Heart left ventricle (tissue), 16 donors: Measurements from ENCODE around the gene PVRIG. TPM values are rescaled to one million over a fixed set of nuclear protein-coding genes. Genes with fewer than 3 reads are reported as not detected.

Experiments
- ATAC-seq, 4 donors: fragments of 200-7000 bp; cut with Tn5 transposase; one replicate each; pipeline ENCODE4 v1.9.1; 2020 to 2022; ENCODE audit warnings: moderate library complexity in 4 of 4, mild to moderate bottlenecking in 3 of 4, moderate number of reproducible peaks in 1 of 4
- DNase-seq, 5 donors: peaks; one replicate each; pipeline ENCODE4 v3.0.0-alpha.2; 2020
- H3K27ac ChIP-seq, 12 donors: fragments of 200-600 bp; sonication (generic) in 4 of 12; one replicate each; pipeline versions ENCODE4 v1.5.0 to v1.8.0; 2016 to 2022; ENCODE audit warnings: mild to moderate bottlenecking in 2 of 12
- H3K27me3 ChIP-seq, 9 donors: fragments of 200-600 bp; sonication (generic) in 2 of 9; one replicate each; pipeline versions ENCODE4 v1.5.1 to v1.8.0; 2016 to 2022; ENCODE audit warnings: mild to moderate bottlenecking in 3 of 9
- H3K36me3 ChIP-seq, 9 donors: fragments of 200-600 bp; sonication (generic) in 2 of 9; one replicate each; pipeline versions ENCODE4 v1.5.0 to v1.8.0; 2018 to 2022; ENCODE audit warnings: mild to moderate bottlenecking in 2 of 9
- H3K4me1 ChIP-seq, 12 donors: fragments of 200-600 bp; sonication (generic) in 4 of 12; one replicate each; pipeline versions ENCODE4 v1.5.0 to v1.8.0; 2016 to 2022; ENCODE audit warnings: mild to moderate bottlenecking in 3 of 12
- H3K4me3 ChIP-seq, 12 donors: fragments of 200-600 bp; sonication (generic) in 4 of 12; one replicate each; pipeline versions ENCODE4 v1.5.0 to v1.8.0; 2017 to 2022; ENCODE audit warnings: mild to moderate bottlenecking in 9 of 12, moderate library complexity in 4 of 12
- H3K9me3 ChIP-seq, 12 donors: fragments of 200-600 bp; sonication (generic) in 4 of 12; one replicate each; pipeline versions ENCODE4 v1.5.0 to v1.8.0; 2016 to 2022; ENCODE audit warnings: mild to moderate bottlenecking in 1 of 12
- POLR2A ChIP-seq, 2 donors: fragments of 450-650 bp; IDR thresholded peaks; one replicate each; pipeline ENCODE4 v1.6.1; 2017; ENCODE audit warnings: antibody characterized with exemption in 2 of 2, mild to moderate bottlenecking in 2 of 2, moderate library complexity in 2 of 2
- WGBS, 4 donors: extraction: QIAGEN DNeasy Blood & Tissue Kit in 2 of 4; methylation state at CpG; one replicate each; pipeline versions ENCODE4 v1.1.5 to v1.1.7; 2013 to 2018; 5-methylcytosine and 5-hydroxymethylcytosine counted together
- intact Hi-C, 10 donors: fragments of 100-400 bp; cut with DNase I; formaldehyde crosslinking; loops; one replicate each; pipeline versions ENCODE4 v1.11.1 to v1.14.2; 2022
- polyA plus RNA-seq, 2 donors: library from polyadenylated mRNA; stranded (reverse); fragments of 200-250 nt; gene quantifications; one replicate each; pipeline ENCODE4 v1.2.3, GENCODE V29; 2013
- total RNA-seq, 9 donors: library from RNA; depleted of rRNA in 2 of 9; stranded (reverse); fragments of >200 nt in 2 of 9; fragmentation: NEBNext Ultra II Directional in 3 of 9; extraction: Animal tissue kit (Norgen Biotek cat#: 25700) in 3 of 9; gene quantifications; one replicate each; pipeline versions ENCODE4 v1.1.0 to v1.2.4, GENCODE V29; 2016 to 2023
- TF ChIP-seq, protein P1 (sequence below), 12 donors: fragments of 200-600 bp; sonication (generic) in 4 of 12; IDR thresholded peaks; one replicate each; pipeline versions ENCODE4 v1.5.0 to v1.8.0; 2018 to 2022; ENCODE audit warnings: antibody characterized with exemption in 12 of 12, mild to moderate bottlenecking in 5 of 12
- donor health status: ischemic (EF 13 %, LVEDD 7.1; RV severe dilation, severe dysfunction).
- donor health status: healthy with polysubstance abuse.
- donor health status: DM: no; HTN: yes; CAD: no.
- donor health status: DM: no; HTN: no; CAD: no.
- donor health status: ischemic (EF 25% LVEDD 6.9; RV normal size, moderate dysfunction).
- donor health status: ischemic (EF 25% LVEDD 5.7; RV mildly dilated, moderate dysfunction).
- donor health status: healthy.
- donor health status: DM: yes; HTN: yes; CAD: no.
- donor health status: ischemic (EF 35%, LVEDD 5.7; RV mildly dilated, moderate dysfunction).
- donor health status: nonischemic (EF 11% LVEDD 7.7; RV severe dilation, severe dysfunction).
- donor health status: DM: yes; HTN: yes; CAD: no.
- donor health status: PGD.
- donor health status: ischemic (EF 29% LVEDD 5.4; RV normal size, mild dysfunction).
- donor health status: nonischemic (EF 23%, LVEDD 6.1; RV moderate dilation, normal function).

Gene PVRIG
- total and polyA plus RNA-seq, 11 donors = 0.08 to 2.7 (median 0.63) TPM; not detected in 6

- no peaks in the 10 kb centered on the region for H3K4me1 ChIP-seq
- ATAC-seq (no peak), DNase-seq (no peak)
- 76 to 88% (median 80%) methylated on average over 9 of the region's 9 CpGs for WGBS, 4 donors
- no peaks in the 10 kb centered on the region for H3K36me3 ChIP-seq
- no peaks in the 10 kb centered on the region for H3K9me3 ChIP-seq
- H3K4me3 ChIP-seq = no peak overlapping the region
- intact Hi-C loops = no loop called here
- H3K27ac ChIP-seq = no peak overlapping the region
- TF ChIP-seq POLR2A (IDR thresholded peaks at IDR 0.05) = no peak
- TF ChIP-seq, protein P1, sequence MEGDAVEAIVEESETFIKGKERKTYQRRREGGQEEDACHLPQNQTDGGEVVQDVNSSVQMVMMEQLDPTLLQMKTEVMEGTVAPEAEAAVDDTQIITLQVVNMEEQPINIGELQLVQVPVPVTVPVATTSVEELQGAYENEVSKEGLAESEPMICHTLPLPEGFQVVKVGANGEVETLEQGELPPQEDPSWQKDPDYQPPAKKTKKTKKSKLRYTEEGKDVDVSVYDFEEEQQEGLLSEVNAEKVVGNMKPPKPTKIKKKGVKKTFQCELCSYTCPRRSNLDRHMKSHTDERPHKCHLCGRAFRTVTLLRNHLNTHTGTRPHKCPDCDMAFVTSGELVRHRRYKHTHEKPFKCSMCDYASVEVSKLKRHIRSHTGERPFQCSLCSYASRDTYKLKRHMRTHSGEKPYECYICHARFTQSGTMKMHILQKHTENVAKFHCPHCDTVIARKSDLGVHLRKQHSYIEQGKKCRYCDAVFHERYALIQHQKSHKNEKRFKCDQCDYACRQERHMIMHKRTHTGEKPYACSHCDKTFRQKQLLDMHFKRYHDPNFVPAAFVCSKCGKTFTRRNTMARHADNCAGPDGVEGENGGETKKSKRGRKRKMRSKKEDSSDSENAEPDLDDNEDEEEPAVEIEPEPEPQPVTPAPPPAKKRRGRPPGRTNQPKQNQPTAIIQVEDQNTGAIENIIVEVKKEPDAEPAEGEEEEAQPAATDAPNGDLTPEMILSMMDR (IDR thresholded peaks at IDR 0.05) = no peak
- peaks cover 0 to 7% (median 0%) of the 10 kb centered on the region in 9 donors for H3K27me3 ChIP-seq
These were observed 15.3 kb upstream of the PVRIG start for GRCh38 chr7:100204454-100204853.

GRCh38 chr7:100208911-100209408 lies 10.8 kb upstream of the PVRIG start:
- WGBS, 4 donors = 61 to 65% (median 63%) methylated on average over 6 of the region's 6 CpGs
- Histone ChIP-seq H3K4me3 (no peak overlapping the region), H3K27me3 (peaks cover 0 to 7% (median 0%) of the 10 kb centered on the region in 9 donors), H3K27ac (no peak overlapping the region), H3K4me1 (no peaks in the 10 kb centered on the region), H3K9me3 (no peaks in the 10 kb centered on the region), H3K36me3 (no peaks in the 10 kb centered on the region)
- DNase-seq = no peak
- intact Hi-C loops = no loop called here
- ATAC-seq = no peak
- TF ChIP-seq, protein P1 (IDR thresholded peaks at IDR 0.05) = no peak
- TF ChIP-seq POLR2A (IDR thresholded peaks at IDR 0.05) = no peak

- ATAC-seq (no peak), DNase-seq (no peak)
- H3K27ac ChIP-seq = no peak overlapping the region
- WGBS, 4 donors = 41 to 62% (median 61%) methylated on average over 6 of the region's 6 CpGs
- no peaks in the 10 kb centered on the region for H3K4me1 ChIP-seq
- peaks cover 0 to 7% (median 0%) of the 10 kb centered on the region in 9 donors for H3K27me3 ChIP-seq
- no peak for TF ChIP-seq POLR2A (IDR thresholded peaks at IDR 0.05)
- TF ChIP-seq, protein P1 (IDR thresholded peaks at IDR 0.05) = no peak
- H3K36me3 ChIP-seq = no peaks in the 10 kb centered on the region
- intact Hi-C loops = no loop called here
- H3K4me3 ChIP-seq = no peak overlapping the region
- H3K9me3 ChIP-seq = no peaks in the 10 kb centered on the region
These were observed 10.3 kb upstream of the PVRIG start for GRCh38 chr7:100209493-100209892.

GRCh38 chr7:100210805-100211204 lies 8.9 kb upstream of the PVRIG start:
- no peak overlapping the region for H3K4me3 ChIP-seq
- TF ChIP-seq POLR2A (IDR thresholded peaks at IDR 0.05) = no peak
- WGBS, 4 donors = 75 to 84% (median 83%) methylated on average over 5 of the region's 5 CpGs
- DNase-seq (no peak), ATAC-seq (no peak)
- no peak overlapping the region for H3K27ac ChIP-seq
- H3K9me3 ChIP-seq = no peaks in the 10 kb centered on the region
- no peaks in the 10 kb centered on the region for H3K36me3 ChIP-seq
- intact Hi-C loops = loop anchor here in 3 of 10 donors (5.0 to 10.0 kb wide), 3 partner anchors 79 to 216 kb away; no protein-coding TSS in a partner anchor
- peaks cover 0 to 7% (median 0%) of the 10 kb centered on the region in 9 donors for H3K27me3 ChIP-seq
- peaks cover 0 to 7% (median 0%) of the 10 kb centered on the region in 12 donors for H3K4me1 ChIP-seq

DNA sequence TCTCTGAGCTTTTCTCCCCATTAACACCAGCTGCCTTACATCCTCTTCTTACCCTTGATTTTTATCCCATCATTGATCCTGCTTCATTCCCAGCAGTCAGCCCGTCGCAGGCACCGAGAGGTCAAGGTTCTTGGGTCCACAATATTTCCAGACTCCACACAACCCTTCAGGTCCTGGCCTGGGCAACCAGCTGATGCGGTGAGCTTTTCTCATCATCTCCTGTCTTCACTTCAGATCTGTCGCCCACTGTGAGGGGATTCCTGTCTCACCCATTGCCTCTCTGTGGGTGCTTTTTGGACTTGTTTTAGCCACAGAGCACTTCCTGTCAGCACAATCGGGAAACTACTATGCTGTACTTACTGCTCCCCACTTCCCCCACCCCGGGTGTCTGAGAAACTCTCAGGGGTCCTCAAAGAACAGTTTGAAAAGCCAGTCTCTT lies 8.4 kb upstream of the PVRIG start:
- 78 to 88% (median 81%) methylated on average over 7 of the region's 7 CpGs for WGBS, 4 donors
- intact Hi-C loops = loop anchor here in 3 of 10 donors (5.0 to 10.0 kb wide), 3 partner anchors 79 to 217 kb away; no protein-coding TSS in a partner anchor
- H3K27me3 ChIP-seq = peaks cover 0 to 7% (median 0%) of the 10 kb centered on the region in 9 donors
- H3K4me1 ChIP-seq = peaks cover 0 to 11% (median 0%) of the 10 kb centered on the region in 12 donors
- no peaks in the 10 kb centered on the region for H3K36me3 ChIP-seq
- ATAC-seq (no peak), DNase-seq (no peak)
- TF ChIP-seq POLR2A (IDR thresholded peaks at IDR 0.05) = no peak
- TF ChIP-seq, protein P1 (IDR thresholded peaks at IDR 0.05) = no peak
- H3K9me3 ChIP-seq = no peaks in the 10 kb centered on the region
- no peak overlapping the region for H3K4me3 ChIP-seq
- H3K27ac ChIP-seq = no peak overlapping the region
